ENCODE data around the gene PAEP.

PAEP gene

GRCh38 chr9:135610290-135611141, 49.0 kb downstream of the PAEP start:
- H3K36me3 ChIP-seq, result no peaks in the 10 kb centered on the region
- H3K4me1 ChIP-seq (ENCODE audit: control insufficient read depth in 1 of 2, insufficient read depth in 1 of 2, low read depth in 1 of 2, low read length in 1 of 2), result no peaks in the 10 kb centered on the region
- no peak overlapping the region for H3K4me3 ChIP-seq (ENCODE audit: low read depth in 1 of 2, low read length in 1 of 2)
- H3K9me3 ChIP-seq, result no peaks in the 10 kb centered on the region
- no peak overlapping the region for H3K27ac ChIP-seq
- TF ChIP-seq CTCF (IDR thresholded peaks at IDR 0.05), result no peak
- H3K27me3 ChIP-seq, result no peaks in the 10 kb centered on the region

GRCh38 chr9:135611142-135611874, 49.8 kb downstream of the PAEP start:
- H3K4me3 ChIP-seq (ENCODE audit: low read depth in 1 of 2, low read length in 1 of 2), result no peak overlapping the region
- H3K36me3 ChIP-seq, result no peaks in the 10 kb centered on the region
- no peak for TF ChIP-seq CTCF (IDR thresholded peaks at IDR 0.05)
- no peak overlapping the region for H3K27ac ChIP-seq
- no peaks in the 10 kb centered on the region for H3K9me3 ChIP-seq
- no peaks in the 10 kb centered on the region for H3K4me1 ChIP-seq (ENCODE audit: control insufficient read depth in 1 of 2, insufficient read depth in 1 of 2, low read depth in 1 of 2, low read length in 1 of 2)
- no peaks in the 10 kb centered on the region for H3K27me3 ChIP-seq

GRCh38 chr9:135611875-135612209, 50.3 kb downstream of the PAEP start:
- Histone ChIP-seq H3K9me3 (no peaks in the 10 kb centered on the region), H3K27me3 (no peaks in the 10 kb centered on the region), H3K27ac (no peak overlapping the region), H3K36me3 (no peaks in the 10 kb centered on the region), H3K4me3 (ENCODE audit: low read depth in 1 of 2, low read length in 1 of 2) (no peak overlapping the region), H3K4me1 (ENCODE audit: control insufficient read depth in 1 of 2, insufficient read depth in 1 of 2, low read depth in 1 of 2, low read length in 1 of 2) (no peaks in the 10 kb centered on the region)
- TF ChIP-seq CTCF (IDR thresholded peaks at IDR 0.05), result no peak

GRCh38 chr9:135612437-135612836, 50.9 kb downstream of the PAEP start:
- no peak for TF ChIP-seq CTCF (IDR thresholded peaks at IDR 0.05)
- H3K4me3 ChIP-seq (ENCODE audit: low read depth in 1 of 2, low read length in 1 of 2), result no peak overlapping the region
- no peak overlapping the region for H3K27ac ChIP-seq
- no peaks in the 10 kb centered on the region for H3K4me1 ChIP-seq (ENCODE audit: control insufficient read depth in 1 of 2, insufficient read depth in 1 of 2, low read depth in 1 of 2, low read length in 1 of 2)
- H3K27me3 ChIP-seq, result no peaks in the 10 kb centered on the region
- H3K36me3 ChIP-seq, result no peaks in the 10 kb centered on the region
- no peaks in the 10 kb centered on the region for H3K9me3 ChIP-seq

GRCh38 chr9:135612981-135613910, 51.7 kb downstream of the PAEP start:
- Histone ChIP-seq H3K4me3 (ENCODE audit: low read depth in 1 of 2, low read length in 1 of 2) (no peak overlapping the region), H3K27me3 (no peaks in the 10 kb centered on the region), H3K36me3 (no peaks in the 10 kb centered on the region), H3K9me3 (no peaks in the 10 kb centered on the region), H3K27ac (no peak overlapping the region), H3K4me1 (ENCODE audit: control insufficient read depth in 1 of 2, insufficient read depth in 1 of 2, low read depth in 1 of 2, low read length in 1 of 2) (no peaks in the 10 kb centered on the region)
- TF ChIP-seq CTCF (IDR thresholded peaks at IDR 0.05), result no peak
